Lung (tissue), 12 donors: ENCODE data around the gene FOXC2. TPM values are rescaled to one million over a fixed set of nuclear protein-coding genes. Genes with fewer than 3 reads are reported as not detected.

Experiments used
- ATAC-seq: fragments of 200-7000 bp; cut with Tn5 transposase; one replicate; pipeline ENCODE4 v1.9.1; 2020; ENCODE audit warnings: moderate number of reproducible peaks; ENCODE audit not compliant: insufficient read depth, low FRiP score
- DNase-seq, 3 donors: peaks; one replicate each; pipeline ENCODE4 v3.0.0-alpha.2; 2013 to 2017
- H3K27ac ChIP-seq, 2 donors: one replicate each; pipeline ENCODE4 v1.5.1; 2013; ENCODE audit warnings: mild to moderate bottlenecking in 2 of 2, moderate library complexity in 2 of 2, control low read depth in 1 of 2, inconsistent platforms in 1 of 2, low read depth in 1 of 2, low read length in 1 of 2
- H3K27me3 ChIP-seq, 3 donors: one replicate each; pipeline ENCODE4 v1.5.1; 2013; ENCODE audit warnings: low read length in 2 of 3; ENCODE audit not compliant: control insufficient read depth in 3 of 3, insufficient read depth in 3 of 3
- H3K36me3 ChIP-seq, 4 donors: one replicate each; pipeline ENCODE4 v1.5.1; 2013; ENCODE audit warnings: low read length in 4 of 4, mild to moderate bottlenecking in 1 of 4, moderate library complexity in 1 of 4; ENCODE audit not compliant: control insufficient read depth in 4 of 4, insufficient read depth in 4 of 4
- H3K4me1 ChIP-seq, 5 donors: one replicate each; pipeline ENCODE4 v1.5.1; 2013; ENCODE audit warnings: low read length in 5 of 5, mild to moderate bottlenecking in 2 of 5, moderate library complexity in 1 of 5; ENCODE audit not compliant: control insufficient read depth in 5 of 5, insufficient read depth in 5 of 5
- H3K4me3 ChIP-seq: one replicate; pipeline ENCODE4 v1.5.1; 2013; ENCODE audit warnings: mild to moderate bottlenecking, control low read depth, moderate library complexity
- H3K9ac ChIP-seq, 2 donors: one replicate each; pipeline ENCODE4 v1.5.1; 2013; ENCODE audit warnings: low read length in 2 of 2, control low read depth in 1 of 2; ENCODE audit not compliant: insufficient read depth in 1 of 2
- H3K9me3 ChIP-seq, 4 donors: one replicate each; pipeline ENCODE4 v1.5.1; 2013; ENCODE audit warnings: low read length in 3 of 4, mild to moderate bottlenecking in 1 of 4, moderate library complexity in 1 of 4; ENCODE audit not compliant: control insufficient read depth in 4 of 4, insufficient read depth in 3 of 4
- CTCF ChIP-seq: IDR thresholded peaks from 2 replicates; pipeline ENCODE4 v1.5.1; 2012; ENCODE audit warnings: mild to moderate bottlenecking; ENCODE audit errors: control extremely low read depth, extremely low read depth
- WGBS, 2 donors: extraction: QIAGEN DNeasy Blood & Tissue Kit; methylation state at CpG; one replicate each; pipeline ENCODE4 v1.1.7; 2013; 5-methylcytosine and 5-hydroxymethylcytosine counted together
- polyA plus RNA-seq, 2 donors: library from polyadenylated mRNA; stranded (reverse); fragments of 200-250 nt; gene quantifications; one replicate each; pipeline ENCODE4 v1.2.1, GENCODE V29; 2013
- total RNA-seq, 2 donors: library from RNA; depleted of rRNA in 1 of 2; stranded (reverse); fragments of >200 nt in 1 of 2; gene quantifications; one replicate each; pipeline ENCODE4 v1.2.1, GENCODE V29; 2014 to 2021
- donor health status: control.
- donor health status: control.
- donor health status: Bipolar disorder and iron deficiency.
- donor health status: healthy.
- donor health status: DM: yes; HTN: yes; CAD: no.

FOXC2 gene
- total and polyA plus RNA-seq, 4 donors: 0.37 to 2.7 (median 0.63) TPM

GRCh38 chr16:86578061-86578599 lies 11.5 kb downstream of the FOXC2 start, which contains the start of gene FOXL1:
Gene FOXL1, plus strand, starts transcription at chr16:86578549. Its CDS starts 175 bp downstream, at chr16:86578724.
- peaks cover 17 to 58% (median 39%) of the 10 kb centered on the region in 3 donors for H3K27me3 ChIP-seq
- no peaks in the 10 kb centered on the region for H3K9me3 ChIP-seq
- peak; percentile 87 to 99 (median 98) for DNase-seq
- no peaks in the 10 kb centered on the region for H3K36me3 ChIP-seq
- no peak within 1 kb of the TSS for H3K4me3 ChIP-seq
- no peak within 1 kb of the TSS for H3K9ac ChIP-seq
- peak within 1 kb of the TSS; percentile 37 to 67 for H3K27ac ChIP-seq
- H3K4me1 ChIP-seq: peaks cover 0 to 56% (median 13%) of the 10 kb centered on the region in 5 donors
- no peak for TF ChIP-seq CTCF
- 39 to 60% methylated on average over 13 of the region's 13 CpGs for WGBS, 2 donors
- ATAC-seq: no peak

GRCh38 chr16:86578611-86579267 lies 12.1 kb downstream of the FOXC2 start:
- DNase-seq (peak in 1 of 3 donors; percentile 58), ATAC-seq (no peak)
- H3K4me3 ChIP-seq: no peak overlapping the region
- no peak for TF ChIP-seq CTCF
- H3K27me3 ChIP-seq: peaks cover 17 to 58% (median 33%) of the 10 kb centered on the region in 3 donors
- H3K9me3 ChIP-seq: no peaks in the 10 kb centered on the region
- no peaks in the 10 kb centered on the region for H3K36me3 ChIP-seq
- WGBS, 2 donors: 3 to 5% methylated on average over 68 to 69 of the region's 69 CpGs
- peak overlapping the region in 1 of 2 donors; percentile 56 for H3K27ac ChIP-seq
- H3K9ac ChIP-seq: no peak overlapping the region
- H3K4me1 ChIP-seq: peaks cover 0 to 56% (median 13%) of the 10 kb centered on the region in 5 donors

DNA sequence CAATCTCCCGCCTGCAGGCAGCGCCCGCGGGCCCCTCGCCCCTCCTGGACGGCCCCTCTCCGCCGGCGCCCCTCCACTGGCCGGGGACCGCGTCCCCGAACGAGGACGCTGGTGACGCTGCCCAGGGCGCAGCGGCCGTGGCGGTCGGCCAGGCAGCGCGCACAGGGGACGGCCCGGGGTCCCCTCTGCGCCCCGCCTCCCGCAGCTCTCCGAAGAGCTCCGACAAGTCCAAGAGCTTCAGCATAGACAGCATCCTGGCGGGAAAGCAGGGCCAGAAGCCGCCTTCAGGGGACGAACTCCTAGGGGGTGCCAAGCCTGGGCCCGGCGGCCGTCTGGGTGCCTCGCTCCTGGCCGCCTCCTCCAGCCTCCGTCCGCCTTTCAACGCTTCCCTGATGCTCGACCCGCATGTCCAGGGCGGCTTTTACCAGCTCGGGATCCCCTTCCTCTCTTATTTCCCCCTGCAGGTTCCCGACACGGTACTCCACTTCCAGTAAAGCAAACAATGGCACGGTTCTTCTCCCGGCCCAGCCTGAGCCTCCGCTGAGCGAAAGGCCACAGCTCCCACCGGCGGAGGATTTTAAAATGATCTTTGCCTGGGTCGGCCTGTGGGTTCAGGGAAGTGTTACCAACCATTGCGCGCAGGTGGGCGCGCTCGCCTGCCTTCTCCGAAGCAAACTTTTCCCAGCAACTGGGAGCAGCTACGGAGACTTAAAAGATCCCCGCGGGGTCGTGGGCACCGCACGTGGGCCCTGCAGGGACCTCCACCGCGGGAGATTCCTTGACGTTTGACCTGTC lies 12.8 kb downstream of the FOXC2 start:
- Histone ChIP-seq H3K27me3 (peaks cover 14 to 56% (median 26%) of the 10 kb centered on the region in 3 donors), H3K4me3 (no peak overlapping the region), H3K36me3 (no peaks in the 10 kb centered on the region), H3K9me3 (no peaks in the 10 kb centered on the region), H3K27ac (no peak overlapping the region), H3K9ac (no peak overlapping the region), H3K4me1 (peaks cover 0 to 56% (median 13%) of the 10 kb centered on the region in 5 donors)
- WGBS, 2 donors: 8 to 12% methylated on average over 56 to 69 of the region's 69 CpGs
- no peak for TF ChIP-seq CTCF
- DNase-seq (peak in 2 of 3 donors; percentile 43 to 45), ATAC-seq (no peak)
